ENCODE measurements around the gene MGAT3.
"Not testable (repeated sequence)": the region's sequence is repeated elsewhere in the genome, so short reads cannot be mapped to it uniquely, and the experiment has no call there.

The MGAT3 gene

DNA sequence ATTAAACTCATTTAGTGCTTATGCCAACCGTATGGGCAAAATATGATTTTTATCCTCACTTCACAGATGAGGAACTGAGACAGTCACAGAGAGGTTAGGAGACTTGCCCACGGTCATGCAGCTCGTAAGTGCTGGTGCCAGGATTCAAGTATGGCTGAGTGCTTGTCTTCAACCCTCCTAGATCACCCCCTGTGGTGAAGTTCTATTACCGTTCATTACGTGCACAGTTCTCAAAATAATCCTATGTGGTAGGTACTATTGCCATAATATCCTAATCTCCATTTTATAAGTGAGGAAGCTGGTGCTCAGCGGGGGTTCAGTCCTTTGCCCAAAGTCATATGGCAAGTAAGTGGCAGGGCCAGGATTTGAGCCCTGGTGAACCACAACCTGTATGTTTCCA is 46.8 kb downstream of the MGAT3 start:
- TF ChIP-seq, protein P1, sequence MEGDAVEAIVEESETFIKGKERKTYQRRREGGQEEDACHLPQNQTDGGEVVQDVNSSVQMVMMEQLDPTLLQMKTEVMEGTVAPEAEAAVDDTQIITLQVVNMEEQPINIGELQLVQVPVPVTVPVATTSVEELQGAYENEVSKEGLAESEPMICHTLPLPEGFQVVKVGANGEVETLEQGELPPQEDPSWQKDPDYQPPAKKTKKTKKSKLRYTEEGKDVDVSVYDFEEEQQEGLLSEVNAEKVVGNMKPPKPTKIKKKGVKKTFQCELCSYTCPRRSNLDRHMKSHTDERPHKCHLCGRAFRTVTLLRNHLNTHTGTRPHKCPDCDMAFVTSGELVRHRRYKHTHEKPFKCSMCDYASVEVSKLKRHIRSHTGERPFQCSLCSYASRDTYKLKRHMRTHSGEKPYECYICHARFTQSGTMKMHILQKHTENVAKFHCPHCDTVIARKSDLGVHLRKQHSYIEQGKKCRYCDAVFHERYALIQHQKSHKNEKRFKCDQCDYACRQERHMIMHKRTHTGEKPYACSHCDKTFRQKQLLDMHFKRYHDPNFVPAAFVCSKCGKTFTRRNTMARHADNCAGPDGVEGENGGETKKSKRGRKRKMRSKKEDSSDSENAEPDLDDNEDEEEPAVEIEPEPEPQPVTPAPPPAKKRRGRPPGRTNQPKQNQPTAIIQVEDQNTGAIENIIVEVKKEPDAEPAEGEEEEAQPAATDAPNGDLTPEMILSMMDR (IDR thresholded peaks at IDR 0.05; ENCODE audit: insufficient read depth, low read length) = no peak
- TF ChIP-seq GABPA (IDR thresholded peaks at IDR 0.05; ENCODE audit: low read depth) (no peak), SPI1 (IDR thresholded peaks at IDR 0.05; ENCODE audit: borderline replicate concordance, low read depth) (no peak), POLR2AphosphoS5 (IDR thresholded peaks at IDR 0.05; ENCODE audit: low read depth) (no peak)
- TF ChIP-seq, protein P2, sequence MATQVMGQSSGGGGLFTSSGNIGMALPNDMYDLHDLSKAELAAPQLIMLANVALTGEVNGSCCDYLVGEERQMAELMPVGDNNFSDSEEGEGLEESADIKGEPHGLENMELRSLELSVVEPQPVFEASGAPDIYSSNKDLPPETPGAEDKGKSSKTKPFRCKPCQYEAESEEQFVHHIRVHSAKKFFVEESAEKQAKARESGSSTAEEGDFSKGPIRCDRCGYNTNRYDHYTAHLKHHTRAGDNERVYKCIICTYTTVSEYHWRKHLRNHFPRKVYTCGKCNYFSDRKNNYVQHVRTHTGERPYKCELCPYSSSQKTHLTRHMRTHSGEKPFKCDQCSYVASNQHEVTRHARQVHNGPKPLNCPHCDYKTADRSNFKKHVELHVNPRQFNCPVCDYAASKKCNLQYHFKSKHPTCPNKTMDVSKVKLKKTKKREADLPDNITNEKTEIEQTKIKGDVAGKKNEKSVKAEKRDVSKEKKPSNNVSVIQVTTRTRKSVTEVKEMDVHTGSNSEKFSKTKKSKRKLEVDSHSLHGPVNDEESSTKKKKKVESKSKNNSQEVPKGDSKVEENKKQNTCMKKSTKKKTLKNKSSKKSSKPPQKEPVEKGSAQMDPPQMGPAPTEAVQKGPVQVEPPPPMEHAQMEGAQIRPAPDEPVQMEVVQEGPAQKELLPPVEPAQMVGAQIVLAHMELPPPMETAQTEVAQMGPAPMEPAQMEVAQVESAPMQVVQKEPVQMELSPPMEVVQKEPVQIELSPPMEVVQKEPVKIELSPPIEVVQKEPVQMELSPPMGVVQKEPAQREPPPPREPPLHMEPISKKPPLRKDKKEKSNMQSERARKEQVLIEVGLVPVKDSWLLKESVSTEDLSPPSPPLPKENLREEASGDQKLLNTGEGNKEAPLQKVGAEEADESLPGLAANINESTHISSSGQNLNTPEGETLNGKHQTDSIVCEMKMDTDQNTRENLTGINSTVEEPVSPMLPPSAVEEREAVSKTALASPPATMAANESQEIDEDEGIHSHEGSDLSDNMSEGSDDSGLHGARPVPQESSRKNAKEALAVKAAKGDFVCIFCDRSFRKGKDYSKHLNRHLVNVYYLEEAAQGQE (IDR thresholded peaks at IDR 0.05; ENCODE audit: insufficient replicate concordance, low read depth) = no peak
- Histone ChIP-seq H3K27me3 (ENCODE audit: insufficient read depth, poor library complexity, severe bottlenecking) (no peaks in the 10 kb centered on the region), H3K4me3 (replicated peaks; ENCODE audit: insufficient read depth, low read length) (peak overlapping the region; percentile 90), H3K27ac (replicated peaks) (peak overlapping the region; percentile 88)
- no peak for DNase-seq (ENCODE audit: low read depth in 1 of 2, low spot score in 1 of 2)

DNA sequence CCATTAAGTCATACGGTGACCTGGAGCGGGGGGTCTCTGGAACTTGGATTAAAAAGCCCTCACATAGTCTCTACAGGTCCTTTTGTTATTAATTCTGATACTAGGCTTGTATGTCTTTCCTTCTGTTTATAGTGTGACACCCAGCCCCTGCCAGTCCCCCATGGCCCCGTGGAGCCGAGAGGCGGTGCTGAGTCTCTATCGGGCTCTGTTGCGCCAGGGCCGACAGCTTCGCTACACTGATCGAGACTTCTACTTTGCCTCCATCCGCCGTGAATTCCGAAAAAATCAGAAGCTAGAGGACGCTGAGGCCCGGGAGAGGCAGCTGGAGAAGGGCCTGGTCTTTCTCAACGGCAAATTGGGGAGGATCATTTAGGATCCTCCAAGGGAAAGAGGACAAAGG is 47.3 kb downstream of the MGAT3 start:
- Histone ChIP-seq H3K27ac (replicated peaks) (peak overlapping the region; percentile 88), H3K4me3 (replicated peaks; ENCODE audit: insufficient read depth, low read length) (peak overlapping the region; percentile 90; the same call in 1 of the 2 replicates), H3K27me3 (ENCODE audit: insufficient read depth, poor library complexity, severe bottlenecking) (no peaks in the 10 kb centered on the region)
- DNase-seq (ENCODE audit: low read depth in 1 of 2, low spot score in 1 of 2) = no peak
- no peak for TF ChIP-seq SPI1 (IDR thresholded peaks at IDR 0.05; ENCODE audit: borderline replicate concordance, low read depth)

DNA sequence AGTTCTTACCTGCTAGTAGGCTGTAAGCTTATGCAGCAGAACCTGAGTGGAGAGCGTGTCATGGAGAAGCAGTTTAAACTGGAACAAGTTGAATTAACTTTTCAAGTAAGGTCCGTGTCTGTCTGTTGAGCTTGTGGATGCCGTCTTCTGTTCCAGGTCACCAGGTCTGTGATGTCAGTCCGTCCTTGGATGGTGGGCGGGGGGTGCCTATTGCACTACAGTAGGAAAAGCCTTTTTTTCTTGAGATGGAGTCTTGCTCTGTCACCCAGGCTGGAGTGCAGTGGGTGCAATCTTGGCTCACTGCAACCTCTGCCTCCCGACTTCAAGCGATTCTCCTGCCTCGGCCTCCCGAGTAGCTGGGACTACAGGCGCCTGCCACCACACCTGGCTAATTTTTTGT is 50.2 kb downstream of the MGAT3 start:
- not testable (repeated sequence) for H3K27me3 ChIP-seq (ENCODE audit: insufficient read depth, poor library complexity, severe bottlenecking); H3K27ac ChIP-seq (replicated peaks)

DNA sequence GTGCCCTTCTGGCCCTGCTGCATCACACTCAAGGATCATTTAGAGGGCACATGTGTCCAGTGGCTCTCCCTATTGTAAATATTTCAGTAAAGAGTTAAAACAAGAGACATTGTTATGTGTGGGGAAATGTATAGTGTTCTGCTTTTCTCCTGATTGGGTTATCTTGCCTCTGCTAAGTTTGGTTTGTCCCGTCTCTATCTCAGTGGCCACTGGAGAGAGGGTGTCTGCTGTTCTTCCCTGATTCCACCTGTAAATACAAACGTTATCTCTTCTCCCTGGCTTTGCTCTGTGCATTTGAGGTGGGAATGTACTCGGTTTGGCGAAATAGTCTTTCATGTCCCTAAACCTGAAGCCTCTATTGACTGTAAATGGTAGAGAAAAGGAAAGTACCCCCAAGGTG is 51.6 kb downstream of the MGAT3 start:
- no peak overlapping the region for H3K27ac ChIP-seq (replicated peaks)
- no peak for DNase-seq (ENCODE audit: low read depth in 1 of 2, low spot score in 1 of 2)
- no peak for TF ChIP-seq POLR2AphosphoS5 (IDR thresholded peaks at IDR 0.05; ENCODE audit: low read depth)
- TF ChIP-seq, protein P1 (IDR thresholded peaks at IDR 0.05; ENCODE audit: insufficient read depth, low read length) = no peak
- TF ChIP-seq SPI1 (IDR thresholded peaks at IDR 0.05; ENCODE audit: borderline replicate concordance, low read depth) = no peak
- no peak for TF ChIP-seq GABPA (IDR thresholded peaks at IDR 0.05; ENCODE audit: low read depth)
- TF ChIP-seq, protein P2 (IDR thresholded peaks at IDR 0.05; ENCODE audit: insufficient replicate concordance, low read depth) = no peak
- H3K27me3 ChIP-seq (ENCODE audit: insufficient read depth, poor library complexity, severe bottlenecking) = no peaks in the 10 kb centered on the region
- H3K4me3 ChIP-seq (replicated peaks; ENCODE audit: insufficient read depth, low read length) = no peak overlapping the region

More for the DNA sequence above, 50.2 kb downstream of the MGAT3 start:
- DNase-seq (ENCODE audit: low read depth in 1 of 2, low spot score in 1 of 2); H3K4me3 ChIP-seq (replicated peaks; ENCODE audit: insufficient read depth, low read length): not testable (repeated sequence)

DNA sequence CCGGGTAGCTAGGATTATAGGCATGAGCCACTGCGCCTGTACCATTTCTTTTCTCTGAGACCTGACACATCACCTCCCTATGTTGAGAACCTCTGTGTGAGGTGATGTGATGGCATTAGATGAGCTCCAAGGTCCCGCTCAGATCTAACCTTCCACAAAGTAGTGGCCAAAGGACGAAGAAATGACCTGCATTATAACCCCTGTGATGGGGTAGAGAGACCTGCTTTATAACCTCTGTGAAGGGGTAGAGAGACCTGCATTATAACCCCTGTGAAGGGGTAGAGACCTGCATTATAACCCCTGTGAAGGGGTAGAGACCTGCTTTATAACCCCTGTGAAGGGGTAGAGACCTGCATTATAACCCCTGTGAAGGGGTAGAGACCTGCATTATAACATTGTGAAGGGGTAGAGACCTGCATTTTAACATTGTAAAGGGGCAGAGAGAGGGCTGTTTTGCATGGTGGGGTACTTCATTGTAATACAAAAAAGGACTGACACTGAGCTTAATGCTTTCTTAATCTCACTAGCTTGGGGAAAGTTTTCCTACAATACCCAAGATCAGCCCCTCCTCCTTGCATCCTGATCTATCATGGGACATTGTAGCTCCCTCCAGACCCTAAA is 53.8 kb downstream of the MGAT3 start:
- Histone ChIP-seq H3K4me3 (replicated peaks; ENCODE audit: insufficient read depth, low read length) (no peak overlapping the region), H3K27me3 (ENCODE audit: insufficient read depth, poor library complexity, severe bottlenecking) (no peaks in the 10 kb centered on the region), H3K27ac (replicated peaks) (no peak overlapping the region)
- no peak for TF ChIP-seq GABPA (IDR thresholded peaks at IDR 0.05; ENCODE audit: low read depth)
- TF ChIP-seq SPI1 (IDR thresholded peaks at IDR 0.05; ENCODE audit: borderline replicate concordance, low read depth) = no peak
- no peak for DNase-seq (ENCODE audit: low read depth in 1 of 2, low spot score in 1 of 2)
